ENCODE results near the gene COMT. TPM values are rescaled to one million over a fixed set of nuclear protein-coding genes. Genes with fewer than 3 reads are reported as not detected.

Gene COMT
- total RNA-seq, 1 donor from 2014 or later, result 34.8 TPM

GRCh38 chr22:19958083-19959042, 16.8 kb downstream of the COMT start:
- H3K27ac Mint-ChIP-seq (ENCODE audit: unreplicated experiment), result peak overlapping the region; percentile 43
- DNase-seq, result peak; percentile 4
- TF ChIP-seq, protein P1, sequence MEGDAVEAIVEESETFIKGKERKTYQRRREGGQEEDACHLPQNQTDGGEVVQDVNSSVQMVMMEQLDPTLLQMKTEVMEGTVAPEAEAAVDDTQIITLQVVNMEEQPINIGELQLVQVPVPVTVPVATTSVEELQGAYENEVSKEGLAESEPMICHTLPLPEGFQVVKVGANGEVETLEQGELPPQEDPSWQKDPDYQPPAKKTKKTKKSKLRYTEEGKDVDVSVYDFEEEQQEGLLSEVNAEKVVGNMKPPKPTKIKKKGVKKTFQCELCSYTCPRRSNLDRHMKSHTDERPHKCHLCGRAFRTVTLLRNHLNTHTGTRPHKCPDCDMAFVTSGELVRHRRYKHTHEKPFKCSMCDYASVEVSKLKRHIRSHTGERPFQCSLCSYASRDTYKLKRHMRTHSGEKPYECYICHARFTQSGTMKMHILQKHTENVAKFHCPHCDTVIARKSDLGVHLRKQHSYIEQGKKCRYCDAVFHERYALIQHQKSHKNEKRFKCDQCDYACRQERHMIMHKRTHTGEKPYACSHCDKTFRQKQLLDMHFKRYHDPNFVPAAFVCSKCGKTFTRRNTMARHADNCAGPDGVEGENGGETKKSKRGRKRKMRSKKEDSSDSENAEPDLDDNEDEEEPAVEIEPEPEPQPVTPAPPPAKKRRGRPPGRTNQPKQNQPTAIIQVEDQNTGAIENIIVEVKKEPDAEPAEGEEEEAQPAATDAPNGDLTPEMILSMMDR (IDR thresholded peaks at IDR 0.05; ENCODE audit: partially characterized antibody, unreplicated experiment), result no peak
- peaks cover 11% of the 10 kb centered on the region for H3K4me1 Mint-ChIP-seq (ENCODE audit: low read depth, unreplicated experiment)
- peaks cover 8% of the 10 kb centered on the region for H3K9me3 Mint-ChIP-seq (ENCODE audit: unreplicated experiment)
- H3K27me3 Mint-ChIP-seq (ENCODE audit: unreplicated experiment), result peaks cover 5% of the 10 kb centered on the region
- H3K4me3 Mint-ChIP-seq (ENCODE audit: unreplicated experiment), result peak overlapping the region; percentile 78
- H3K36me3 Mint-ChIP-seq (ENCODE audit: unreplicated experiment), result no peaks in the 10 kb centered on the region

DNA sequence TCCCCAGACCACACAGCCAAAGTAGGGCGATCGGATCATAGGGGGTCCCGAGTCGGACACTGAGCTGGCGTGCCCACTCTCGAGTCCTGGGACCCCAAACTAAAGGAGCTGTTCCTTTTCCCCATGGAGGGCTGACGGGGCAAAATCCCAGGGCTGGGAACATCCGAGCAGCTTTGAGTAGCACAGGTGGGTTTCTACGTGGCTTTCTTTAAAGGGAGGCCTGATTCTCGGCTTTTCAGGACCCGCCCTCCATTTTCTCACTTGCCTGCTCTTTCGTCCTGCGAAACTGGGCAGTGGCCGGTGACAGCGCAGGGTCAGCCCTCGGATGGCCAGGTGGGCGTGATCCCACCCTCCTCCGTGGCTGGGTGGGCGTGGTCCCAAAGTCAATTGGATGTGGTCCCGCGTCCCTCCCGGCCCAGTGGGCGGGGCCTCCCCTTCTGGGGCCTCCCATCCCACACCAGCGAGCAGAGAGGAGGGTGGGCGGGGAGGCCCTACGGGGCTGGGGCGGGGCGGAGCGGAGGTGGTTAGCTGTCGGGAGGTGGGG, 17.5 kb downstream of the COMT start:
- H3K4me1 Mint-ChIP-seq (ENCODE audit: low read depth, unreplicated experiment), result peaks cover 9% of the 10 kb centered on the region
- H3K27ac Mint-ChIP-seq (ENCODE audit: unreplicated experiment), result peak overlapping the region; percentile 43
- H3K4me3 Mint-ChIP-seq (ENCODE audit: unreplicated experiment), result peak overlapping the region; percentile 78

GRCh38 chr22:19959587-19960490, 18.3 kb downstream of the COMT start:
- no peaks in the 10 kb centered on the region for H3K36me3 Mint-ChIP-seq (ENCODE audit: unreplicated experiment)
- DNase-seq, result no peak
- peaks cover 6% of the 10 kb centered on the region for H3K9me3 Mint-ChIP-seq (ENCODE audit: unreplicated experiment)
- H3K4me1 Mint-ChIP-seq (ENCODE audit: low read depth, unreplicated experiment), result peaks cover 7% of the 10 kb centered on the region
- TF ChIP-seq, protein P1 (IDR thresholded peaks at IDR 0.05; ENCODE audit: partially characterized antibody, unreplicated experiment), result no peak
- H3K27ac Mint-ChIP-seq (ENCODE audit: unreplicated experiment), result peak overlapping the region; percentile 52
- H3K27me3 Mint-ChIP-seq (ENCODE audit: unreplicated experiment), result peaks cover 3% of the 10 kb centered on the region
- peak overlapping the region; percentile 59 for H3K4me3 Mint-ChIP-seq (ENCODE audit: unreplicated experiment)

More for the DNA sequence above, 17.5 kb downstream of the COMT start:
- Mint-ChIP-seq H3K27me3 (ENCODE audit: unreplicated experiment) (peaks cover 5% of the 10 kb centered on the region), H3K36me3 (ENCODE audit: unreplicated experiment) (no peaks in the 10 kb centered on the region), H3K9me3 (ENCODE audit: unreplicated experiment) (peaks cover 10% of the 10 kb centered on the region)
- TF ChIP-seq, protein P1 (IDR thresholded peaks at IDR 0.05; ENCODE audit: partially characterized antibody, unreplicated experiment), result no peak
- DNase-seq, result peak; percentile 93

DNA sequence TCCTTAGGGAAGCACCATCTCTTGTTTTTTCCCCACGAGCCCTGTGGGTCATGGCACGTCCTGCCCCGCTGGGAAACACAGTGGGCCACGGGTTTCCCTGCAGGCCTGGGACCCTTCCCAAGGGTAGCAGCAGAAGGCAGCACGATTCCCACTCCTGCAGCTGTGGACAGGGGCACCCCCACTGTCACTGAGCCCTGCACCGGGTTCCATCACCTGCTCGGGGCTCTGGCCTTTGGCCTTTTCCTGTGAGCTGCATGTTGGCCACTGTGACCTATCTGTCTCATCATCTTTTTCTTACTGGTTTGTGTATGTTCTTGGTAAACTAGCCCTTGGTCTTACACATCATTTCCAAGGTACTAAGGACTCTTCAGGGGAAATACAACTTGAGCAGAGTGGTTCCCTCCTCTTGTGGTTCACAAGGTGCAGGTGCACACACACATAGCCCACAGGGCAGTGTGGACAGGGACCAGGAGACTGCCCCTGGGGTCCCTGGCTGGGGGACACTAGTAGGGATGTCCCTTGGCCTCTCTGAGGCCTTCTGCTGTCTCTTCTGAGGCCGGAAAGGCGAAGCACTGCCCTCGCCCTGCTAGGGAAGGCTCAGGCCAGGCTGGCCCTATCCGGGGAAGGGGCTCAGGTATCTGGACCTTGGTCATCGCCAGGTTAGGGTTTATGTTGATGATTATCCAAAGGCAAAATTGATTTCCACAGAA, 19.1 kb downstream of the COMT start:
- peaks cover 2% of the 10 kb centered on the region for H3K27me3 Mint-ChIP-seq (ENCODE audit: unreplicated experiment)
- TF ChIP-seq, protein P1 (IDR thresholded peaks at IDR 0.05; ENCODE audit: partially characterized antibody, unreplicated experiment), result no peak
- H3K36me3 Mint-ChIP-seq (ENCODE audit: unreplicated experiment), result no peaks in the 10 kb centered on the region
- H3K4me3 Mint-ChIP-seq (ENCODE audit: unreplicated experiment), result peak overlapping the region; percentile 25
- H3K4me1 Mint-ChIP-seq (ENCODE audit: low read depth, unreplicated experiment), result peaks cover 5% of the 10 kb centered on the region
- H3K9me3 Mint-ChIP-seq (ENCODE audit: unreplicated experiment), result peaks cover 10% of the 10 kb centered on the region
- DNase-seq, result peak; percentile 9
- H3K27ac Mint-ChIP-seq (ENCODE audit: unreplicated experiment), result no peak overlapping the region

Data from glutamatergic neuron (in vitro differentiated cells).